CD4-positive, alpha-beta T cell treated with Interleukin-1 beta for 1 hour (primary cell): Measurements from ENCODE around the gene DMRTB1.

Source experiments
- DNase-seq, 2 donors: peaks; one replicate each; pipeline ENCODE4 v3.0.0-alpha.2; 2020 to 2022

DMRTB1 gene

DNA sequence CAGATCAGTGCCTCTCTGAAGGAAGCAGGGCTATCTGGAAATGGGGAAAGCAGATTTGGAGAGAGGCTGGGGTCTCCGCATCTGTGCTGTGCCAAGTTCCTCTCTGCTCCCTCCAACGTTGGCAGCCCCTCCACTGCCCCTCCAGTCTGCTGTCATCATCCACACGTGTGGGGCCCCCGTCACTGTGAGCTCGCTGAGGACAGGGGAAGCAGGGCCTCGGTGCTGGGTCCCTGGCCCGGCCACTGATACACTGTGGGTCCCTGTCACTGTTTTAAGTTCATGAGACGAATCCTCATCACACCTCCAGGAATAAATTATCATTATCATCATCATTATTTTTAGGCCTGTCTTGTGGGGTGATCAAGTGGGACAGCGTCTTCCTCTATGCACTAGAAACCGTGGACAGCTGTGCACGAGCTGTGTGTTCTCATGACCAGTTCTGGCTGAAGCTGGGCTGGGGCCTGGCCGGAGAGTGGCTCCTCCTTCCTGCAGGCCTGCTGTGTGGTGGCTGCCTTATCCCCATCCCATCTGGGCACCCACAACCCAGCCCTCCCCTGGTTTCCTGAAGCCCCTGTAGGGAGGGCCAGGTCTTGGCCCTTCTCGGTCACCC is 52.2 kb downstream of the DMRTB1 start:
- DNase-seq: no peak

DNA sequence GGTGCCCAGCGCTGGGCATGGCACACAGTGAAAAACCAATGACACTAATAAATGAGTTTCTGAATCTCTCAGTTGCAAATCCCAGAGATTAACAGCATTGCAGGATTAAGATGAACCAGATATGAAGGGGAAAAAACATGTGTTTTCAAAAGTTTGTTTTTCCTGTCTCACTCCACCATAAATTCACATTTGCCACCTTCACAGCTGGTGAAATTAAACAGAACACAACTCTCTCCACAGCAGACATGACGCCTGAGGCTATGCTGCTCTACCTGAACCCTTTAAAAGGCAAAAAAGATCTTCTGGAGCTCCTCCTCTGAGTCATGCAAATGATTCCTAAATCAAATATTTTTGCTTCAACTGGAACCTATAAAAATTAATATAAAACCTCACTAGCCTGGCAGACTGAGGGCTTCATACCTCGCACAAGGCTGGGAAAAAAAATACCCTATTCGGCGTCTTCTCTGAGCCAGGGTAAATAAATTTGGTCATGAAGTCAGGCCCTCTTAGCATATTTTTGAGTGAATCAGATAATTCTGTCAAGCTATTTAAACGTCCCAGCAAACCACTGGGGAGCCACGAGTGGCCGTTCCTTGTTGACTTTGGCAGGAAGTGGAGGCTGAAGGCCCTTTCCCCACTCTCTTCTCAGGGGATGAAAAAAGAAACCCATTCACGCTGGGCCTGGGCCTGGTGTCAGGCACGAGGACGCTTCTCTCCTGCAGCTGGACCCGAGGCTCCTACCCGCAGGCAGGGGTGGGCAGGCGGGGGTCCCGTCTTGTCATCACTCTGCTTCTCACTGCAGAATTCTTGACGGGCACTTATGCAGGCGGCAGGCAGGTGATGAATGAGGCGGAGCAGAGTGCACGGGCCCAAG is 53.0 kb downstream of the DMRTB1 start:
- DNase-seq: no peak

DNA sequence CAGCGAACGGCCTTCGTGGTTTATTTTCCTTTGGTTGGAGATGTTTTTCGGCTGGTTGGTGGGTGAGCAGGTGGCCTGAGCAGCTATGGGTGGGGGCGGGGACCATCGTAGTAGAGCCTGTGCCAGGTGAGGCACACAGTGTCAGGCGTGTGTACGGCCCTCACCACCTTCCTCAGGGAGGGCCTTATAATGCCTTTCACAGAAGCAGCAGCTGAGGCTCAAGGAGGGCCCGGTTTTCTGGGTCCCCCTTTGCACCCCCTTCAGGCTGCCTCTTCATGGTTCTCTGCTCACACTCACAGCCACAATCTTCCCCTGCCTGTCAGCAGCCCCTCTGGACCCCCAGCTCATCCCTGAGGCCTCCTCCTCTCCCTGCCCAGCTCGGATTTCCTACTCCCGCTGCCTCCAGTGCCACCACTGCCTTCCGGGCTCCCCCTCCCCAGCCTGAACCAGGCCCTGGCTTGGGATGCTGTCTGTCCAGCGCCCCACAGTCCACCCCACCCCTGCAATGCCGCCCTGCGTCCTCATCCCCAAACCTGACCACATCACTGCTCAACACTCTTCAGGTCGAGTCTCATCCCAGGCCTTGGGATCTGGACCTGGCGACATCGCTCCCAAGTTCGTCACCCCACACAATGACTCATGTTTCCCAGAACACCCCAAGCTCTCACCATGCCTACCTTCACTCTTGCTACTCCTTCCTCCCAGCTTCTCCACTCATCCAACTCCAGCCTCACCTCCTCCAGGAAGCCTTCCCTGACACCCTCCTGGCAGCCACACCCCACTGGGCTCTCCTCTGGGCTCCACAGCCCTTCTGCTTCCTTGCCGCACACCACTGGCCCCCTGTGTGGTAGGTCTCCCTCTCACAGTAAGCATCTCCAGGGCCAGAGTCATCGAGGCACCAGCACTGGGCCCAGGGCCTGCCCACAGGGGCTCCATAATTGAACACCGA is 53.9 kb downstream of the DMRTB1 start:
- DNase-seq: no peak

DNA sequence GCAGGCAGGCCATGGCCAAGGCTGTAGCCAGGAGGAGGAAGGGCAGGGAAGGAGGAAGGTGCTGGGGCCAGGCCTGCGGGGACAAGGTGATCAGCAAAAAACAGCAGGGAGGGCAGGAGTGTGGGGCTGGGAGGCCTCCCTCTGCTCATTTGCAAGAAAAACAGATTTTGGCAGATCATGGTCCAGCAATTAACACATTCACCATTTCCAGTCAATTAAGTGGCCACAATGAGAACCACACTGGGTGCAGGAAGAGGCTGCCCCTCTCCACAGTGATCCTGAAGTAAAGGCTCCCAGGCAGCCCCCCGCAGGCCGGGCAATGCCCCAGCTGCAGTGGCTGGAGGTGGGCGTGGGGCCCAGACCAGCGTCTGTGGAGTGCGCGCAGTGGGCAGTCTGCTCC is 54.6 kb downstream of the DMRTB1 start:
- DNase-seq: no peak

DNA sequence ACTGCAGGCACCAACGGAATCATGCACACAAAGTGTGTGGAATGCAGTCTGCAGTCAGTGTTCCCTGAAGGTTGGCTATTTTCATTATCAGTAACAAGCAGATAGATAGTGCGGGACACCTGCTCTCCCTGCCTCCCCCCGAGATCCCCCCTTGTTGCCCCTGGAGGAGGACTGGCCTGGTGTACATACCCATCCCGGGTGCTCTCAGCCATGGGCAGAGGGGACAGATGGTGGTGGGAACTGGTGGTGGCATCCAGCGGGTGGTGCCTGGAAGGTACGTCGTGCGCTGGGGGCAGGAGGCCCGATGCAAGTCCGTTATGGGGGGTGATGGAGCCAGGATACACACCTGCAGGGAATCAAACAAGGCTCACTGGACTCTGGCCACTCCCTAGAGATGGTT is 55.2 kb downstream of the DMRTB1 start:
- DNase-seq: no peak

DNA sequence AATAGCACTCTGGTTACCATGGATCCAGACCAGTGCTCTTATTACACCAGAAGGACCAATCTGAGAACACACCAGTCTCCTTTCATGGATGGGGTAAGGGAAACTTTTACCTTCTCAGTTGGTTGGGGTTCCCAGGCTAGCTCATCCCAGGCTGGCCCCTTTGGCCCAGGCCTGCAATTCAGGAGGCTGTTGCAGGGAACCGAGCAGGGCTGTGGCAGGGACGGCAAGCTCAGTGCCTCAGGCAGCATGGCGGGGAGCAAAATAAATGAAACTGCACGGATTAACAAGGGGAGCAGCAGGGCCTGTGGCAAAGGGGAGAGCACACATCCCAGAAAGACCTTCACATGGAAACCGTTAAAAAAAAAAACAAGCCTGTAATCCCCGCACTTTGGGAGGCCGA is 57.0 kb downstream of the DMRTB1 start:
- DNase-seq: no peak
